ENCODE measurements around the gene SNUPN. TPM values are rescaled to one million over a fixed set of nuclear protein-coding genes. Genes with fewer than 3 reads are reported as not detected.
A peak's percentile ranks its signal among the peaks of the same experiment; 100 is the strongest.

SNUPN gene
- total and polyA plus RNA-seq, 2 donors (not counting 1 experiment from before 2014, with no cell fraction given), result 10.5 to 23.5 TPM

- Histone ChIP-seq H3K79me2 (ENCODE audit: control insufficient read depth, insufficient read depth, low read length) (no peaks in the 10 kb centered on the region), H2AFZ (ENCODE audit: insufficient read depth, low read depth, low read length, poor library complexity, severe bottlenecking) (peak within 1 kb of the TSS; percentile 87), H3K4me1 (ENCODE audit: control insufficient read depth in 2 of 2, insufficient read depth in 2 of 2, low read length in 2 of 2) (peaks cover 15 to 17% of the 10 kb centered on the region in 2 donors), H3K4me3 (ENCODE audit: control extremely low read depth in 1 of 5, extremely low read depth in 1 of 5, insufficient read depth in 1 of 5, low read depth in 2 of 5, low read length in 4 of 5) (peak within 1 kb of the TSS; percentile 40 to 76 (median 65)), H3K36me3 (replicated peaks in 1 of 2; ENCODE audit: control extremely low read depth in 1 of 2, control insufficient read depth in 1 of 2, extremely low read depth in 1 of 2, insufficient read depth in 2 of 2, low read length in 1 of 2) (no peaks in the 10 kb centered on the region), H4K20me1 (ENCODE audit: control insufficient read depth, insufficient read depth, low read length, poor library complexity, severe bottlenecking) (no peaks in the 10 kb centered on the region), H3K27me3 (replicated peaks in 1 of 4; ENCODE audit: control extremely low read depth in 1 of 4, control insufficient read depth in 3 of 4, insufficient read depth in 4 of 4, low read length in 3 of 4) (peaks cover 0 to 28% (median 13%) of the 10 kb centered on the region in 4 experiments), H3K27ac (ENCODE audit: low read length in 2 of 2) (peak within 1 kb of the TSS in 1 of 2 donors; percentile 31), H3K9ac (ENCODE audit: low read length) (peak within 1 kb of the TSS; percentile 77), H3K4me2 (replicated peaks; ENCODE audit: low read depth, low read length, poor library complexity, severe bottlenecking) (peak within 1 kb of the TSS; percentile 100), H3K9me3 (ENCODE audit: control extremely low read depth in 1 of 3, control insufficient read depth in 2 of 3, insufficient read depth in 1 of 3, low read length in 2 of 3) (peaks cover 0 to 4% (median 0%) of the 10 kb centered on the region in 3 donors)
- peaks cover 14% of the 10 kb centered on the region for H3K27me3 Mint-ChIP-seq
- POLR2A ChIA-PET, result interaction anchor here (0.6 to 1.3 kb wide), 4 partner anchors 22 to 280 kb away, joined by 4 to 7 read pairs (median 4); partner anchors contain the start of genes MAN2C1 and SNUPN
- ATAC-seq (ENCODE audit: low read depth), result peak; percentile 72
- peak within 1 kb of the TSS; percentile 89 for H3K4me3 Mint-ChIP-seq
- peaks cover 13% of the 10 kb centered on the region for H3K4me1 Mint-ChIP-seq
- CTCF ChIA-PET, result interaction anchor here (0.9 to 1.6 kb wide), 9 partner anchors 9 to 280 kb away, joined by 3 to 8 read pairs (median 3); partner anchors contain the start of genes MAN2C1 and SNUPN
- under 1% methylated on average over 76 of the region's 76 CpGs for whole genome bisulfite sequencing (ENCODE audit: insufficient coverage)
- peak; percentile 20 for TF ChIP-seq CTCF (IDR thresholded peaks at IDR 0.05)
- TF ChIP-seq EZH2 (IDR thresholded peaks at IDR 0.05; ENCODE audit: borderline replicate concordance, insufficient read depth, low read depth, low read length, poor library complexity, severe bottlenecking), result no peak
- intact Hi-C loops (cut with micrococcal nuclease), result loop anchor here (10.0 kb wide), 1 partner anchor 623 kb away; the partner anchor contains the start of gene PPCDC
- no peak within 1 kb of the TSS for H3K27ac Mint-ChIP-seq
- peak; percentile 56 for DNase-seq
- H3K9me3 Mint-ChIP-seq (ENCODE audit: insufficient read depth), result no peaks in the 10 kb centered on the region
Measured at GRCh38 chr15:75647370-75648155, 22.0 kb upstream of the SNUPN start, which contains the start of gene SNX33. Gene SNX33, plus strand, starts transcription at chr15:75647912. Its CDS starts 1,191 bp downstream, at chr15:75649103.
